ENCODE measurements around the gene OSTM1. TPM values are rescaled to one million over a fixed set of nuclear protein-coding genes. Genes with fewer than 3 reads are reported as not detected.

The OSTM1 gene
- total RNA-seq, 1 experiment from 2014 or later: 277 TPM

DNA sequence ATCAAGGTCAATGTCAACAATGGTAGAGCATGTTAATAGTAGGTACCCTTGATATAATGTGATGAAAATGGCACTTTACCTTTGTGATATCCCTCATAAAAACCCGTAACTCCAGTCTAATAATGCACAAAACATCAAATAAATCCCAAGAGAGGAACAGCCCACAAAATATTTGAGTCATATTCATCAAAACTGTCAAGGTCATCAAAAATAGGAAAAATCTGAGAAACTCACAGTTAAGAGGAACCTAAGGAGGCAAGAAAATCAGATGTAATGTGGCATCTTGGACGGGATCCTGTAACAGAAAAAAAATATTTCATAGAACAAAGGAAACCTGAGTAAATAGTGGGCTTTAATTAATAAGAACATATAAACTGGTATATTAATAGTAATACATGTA is 25.5 kb upstream of the OSTM1 start:
- no peak overlapping the region for H3K27ac ChIP-seq (ENCODE audit: low read length)
- no peaks in the 10 kb centered on the region for H3K4me1 ChIP-seq (ENCODE audit: control insufficient read depth, insufficient read depth, low read length)
- H3K36me3 ChIP-seq (ENCODE audit: control insufficient read depth, insufficient read depth, low read length): no peaks in the 10 kb centered on the region
- peaks cover 4% of the 10 kb centered on the region; the same call in 1 of the 2 replicates for H3K27me3 ChIP-seq (ENCODE audit: control insufficient read depth, insufficient read depth, low read length)
- intact Hi-C loops (cut with micrococcal nuclease; ENCODE audit: unreplicated experiment): no loop called here
- H3K4me3 ChIP-seq (ENCODE audit: low read depth in 2 of 2, low read length in 2 of 2): no peak overlapping the region
- ChIA-PET CTCF (no interaction called here), POLR2A (no interaction called here)
- H3K9me3 ChIP-seq (ENCODE audit: control insufficient read depth, insufficient read depth, low read depth, low read length): no peaks in the 10 kb centered on the region
- ATAC-seq: no peak
- TF ChIP-seq, protein P1, sequence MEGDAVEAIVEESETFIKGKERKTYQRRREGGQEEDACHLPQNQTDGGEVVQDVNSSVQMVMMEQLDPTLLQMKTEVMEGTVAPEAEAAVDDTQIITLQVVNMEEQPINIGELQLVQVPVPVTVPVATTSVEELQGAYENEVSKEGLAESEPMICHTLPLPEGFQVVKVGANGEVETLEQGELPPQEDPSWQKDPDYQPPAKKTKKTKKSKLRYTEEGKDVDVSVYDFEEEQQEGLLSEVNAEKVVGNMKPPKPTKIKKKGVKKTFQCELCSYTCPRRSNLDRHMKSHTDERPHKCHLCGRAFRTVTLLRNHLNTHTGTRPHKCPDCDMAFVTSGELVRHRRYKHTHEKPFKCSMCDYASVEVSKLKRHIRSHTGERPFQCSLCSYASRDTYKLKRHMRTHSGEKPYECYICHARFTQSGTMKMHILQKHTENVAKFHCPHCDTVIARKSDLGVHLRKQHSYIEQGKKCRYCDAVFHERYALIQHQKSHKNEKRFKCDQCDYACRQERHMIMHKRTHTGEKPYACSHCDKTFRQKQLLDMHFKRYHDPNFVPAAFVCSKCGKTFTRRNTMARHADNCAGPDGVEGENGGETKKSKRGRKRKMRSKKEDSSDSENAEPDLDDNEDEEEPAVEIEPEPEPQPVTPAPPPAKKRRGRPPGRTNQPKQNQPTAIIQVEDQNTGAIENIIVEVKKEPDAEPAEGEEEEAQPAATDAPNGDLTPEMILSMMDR (IDR thresholded peaks at IDR 0.05): no peak
- no peak for TF ChIP-seq POLR2AphosphoS5 (IDR thresholded peaks at IDR 0.05; ENCODE audit: low read depth, low read length)
- no peak for TF ChIP-seq SIN3A (IDR thresholded peaks at IDR 0.05; ENCODE audit: borderline replicate concordance, insufficient read depth, low read depth, low read length)
- TF ChIP-seq TCF7L2 (IDR thresholded peaks at IDR 0.05; ENCODE audit: low read depth, low read length): no peak
- TF ChIP-seq, protein P2, sequence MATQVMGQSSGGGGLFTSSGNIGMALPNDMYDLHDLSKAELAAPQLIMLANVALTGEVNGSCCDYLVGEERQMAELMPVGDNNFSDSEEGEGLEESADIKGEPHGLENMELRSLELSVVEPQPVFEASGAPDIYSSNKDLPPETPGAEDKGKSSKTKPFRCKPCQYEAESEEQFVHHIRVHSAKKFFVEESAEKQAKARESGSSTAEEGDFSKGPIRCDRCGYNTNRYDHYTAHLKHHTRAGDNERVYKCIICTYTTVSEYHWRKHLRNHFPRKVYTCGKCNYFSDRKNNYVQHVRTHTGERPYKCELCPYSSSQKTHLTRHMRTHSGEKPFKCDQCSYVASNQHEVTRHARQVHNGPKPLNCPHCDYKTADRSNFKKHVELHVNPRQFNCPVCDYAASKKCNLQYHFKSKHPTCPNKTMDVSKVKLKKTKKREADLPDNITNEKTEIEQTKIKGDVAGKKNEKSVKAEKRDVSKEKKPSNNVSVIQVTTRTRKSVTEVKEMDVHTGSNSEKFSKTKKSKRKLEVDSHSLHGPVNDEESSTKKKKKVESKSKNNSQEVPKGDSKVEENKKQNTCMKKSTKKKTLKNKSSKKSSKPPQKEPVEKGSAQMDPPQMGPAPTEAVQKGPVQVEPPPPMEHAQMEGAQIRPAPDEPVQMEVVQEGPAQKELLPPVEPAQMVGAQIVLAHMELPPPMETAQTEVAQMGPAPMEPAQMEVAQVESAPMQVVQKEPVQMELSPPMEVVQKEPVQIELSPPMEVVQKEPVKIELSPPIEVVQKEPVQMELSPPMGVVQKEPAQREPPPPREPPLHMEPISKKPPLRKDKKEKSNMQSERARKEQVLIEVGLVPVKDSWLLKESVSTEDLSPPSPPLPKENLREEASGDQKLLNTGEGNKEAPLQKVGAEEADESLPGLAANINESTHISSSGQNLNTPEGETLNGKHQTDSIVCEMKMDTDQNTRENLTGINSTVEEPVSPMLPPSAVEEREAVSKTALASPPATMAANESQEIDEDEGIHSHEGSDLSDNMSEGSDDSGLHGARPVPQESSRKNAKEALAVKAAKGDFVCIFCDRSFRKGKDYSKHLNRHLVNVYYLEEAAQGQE (IDR thresholded peaks at IDR 0.05; ENCODE audit: insufficient read depth in 1 of 2, low read depth in 2 of 2, low read length in 1 of 2): no peak
- BruUV-seq (replicated peaks): no TSS peak
- in situ Hi-C loops (cut with HindIII; ENCODE audit: low pct_unique_long_range_greater_than_20kb, low sequenced_read_pairs): no loop called here
- no peak for DNase-seq (ENCODE audit: low read depth, low spot score)

DNA sequence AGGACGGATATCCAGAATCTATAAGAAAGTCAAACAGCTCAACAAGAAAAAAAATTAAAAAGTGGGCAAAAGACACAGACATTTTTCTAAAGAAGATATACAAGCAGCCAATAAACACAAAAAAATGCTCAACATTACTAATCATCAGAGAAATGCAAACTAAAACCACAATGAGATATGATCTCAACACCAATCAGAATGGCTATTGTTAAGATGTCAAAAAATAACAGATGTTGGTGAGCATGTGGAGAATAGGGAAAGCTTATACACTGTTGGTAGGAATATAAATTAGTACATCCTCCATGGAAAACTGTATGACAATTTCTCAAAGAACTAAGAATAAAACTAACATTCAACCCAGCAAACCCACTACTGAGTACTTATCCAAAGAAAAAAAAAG is 23.3 kb upstream of the OSTM1 start:
- POLR2A ChIA-PET: interaction anchor here (0.6 kb wide), 1 partner anchor 141 kb away, joined by 4 read pairs; no protein-coding TSS in a partner anchor

More for the DNA sequence above, 23.3 kb upstream of the OSTM1 start:
- in situ Hi-C loops (cut with HindIII; ENCODE audit: low pct_unique_long_range_greater_than_20kb, low sequenced_read_pairs) (no loop called here), intact Hi-C loops (cut with micrococcal nuclease; ENCODE audit: unreplicated experiment) (no loop called here)
- BruUV-seq (replicated peaks): no TSS peak
- DNase-seq (ENCODE audit: low read depth, low spot score): no peak
- Histone ChIP-seq H3K4me1 (ENCODE audit: control insufficient read depth, insufficient read depth, low read length) (no peaks in the 10 kb centered on the region), H3K27ac (ENCODE audit: low read length) (no peak overlapping the region), H3K4me3 (ENCODE audit: low read depth in 2 of 2, low read length in 2 of 2) (no peak overlapping the region), H3K27me3 (ENCODE audit: control insufficient read depth, insufficient read depth, low read length) (peaks cover 4% of the 10 kb centered on the region; the same call in 1 of the 2 replicates), H3K36me3 (ENCODE audit: control insufficient read depth, insufficient read depth, low read length) (no peaks in the 10 kb centered on the region), H3K9me3 (ENCODE audit: control insufficient read depth, insufficient read depth, low read depth, low read length) (no peaks in the 10 kb centered on the region)
- CTCF ChIA-PET: no interaction called here
- ATAC-seq: no peak
- TF ChIP-seq TCF7L2 (IDR thresholded peaks at IDR 0.05; ENCODE audit: low read depth, low read length): no peak
- TF ChIP-seq, protein P1 (IDR thresholded peaks at IDR 0.05): no peak
